Iris pigment epithelial cell (primary cell): ENCODE results near the gene KRTAP10-4.
"Not testable (repeated sequence)": the region's sequence is repeated elsewhere in the genome, so short reads cannot be mapped to it uniquely, and the experiment has no call there.

ENCODE experiments used
- DNase-seq: peaks from one replicate; pipeline ENCODE4 v3.0.0-alpha.2; 2011; ENCODE audit warnings: low read depth

The KRTAP10-4 gene

DNA sequence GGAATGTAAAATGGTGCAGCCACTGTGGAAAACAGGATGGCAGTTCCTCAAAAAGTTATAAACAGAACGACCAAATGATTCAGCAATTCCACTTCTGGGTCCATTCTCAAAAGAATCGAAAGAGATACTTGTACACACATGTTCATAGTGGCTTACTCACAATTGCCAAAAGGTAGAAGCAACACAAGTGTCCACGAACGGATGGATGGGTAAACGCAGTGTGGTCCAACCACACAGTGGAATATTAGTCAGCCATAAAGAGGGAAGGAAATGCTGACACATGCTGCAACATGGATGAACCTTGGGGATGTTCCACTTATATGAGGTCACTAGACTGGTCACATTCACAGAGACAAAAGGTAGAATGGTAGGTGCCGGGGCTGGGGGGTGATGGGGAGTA is 38.8 kb upstream of the KRTAP10-4 start:
- DNase-seq: no peak

DNA sequence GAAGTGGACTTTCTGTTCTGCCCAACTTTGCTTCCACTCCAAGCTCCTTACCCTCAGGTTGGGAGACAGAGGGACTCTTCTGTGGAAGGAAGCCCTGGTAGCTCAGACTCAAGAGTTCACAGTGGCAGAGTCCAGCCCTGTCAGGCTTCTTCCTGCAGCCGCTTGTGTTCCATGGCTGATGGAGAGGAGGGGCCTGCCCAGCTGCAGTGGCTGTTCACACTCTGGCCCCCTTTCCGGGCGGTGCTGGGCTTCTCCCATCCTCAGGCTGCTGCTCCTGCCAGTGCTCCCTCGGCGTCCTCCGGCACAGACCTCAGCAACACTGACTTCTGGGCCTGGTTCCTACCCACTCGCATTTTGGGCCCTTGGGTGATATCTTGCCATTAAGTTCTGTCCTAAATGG is 37.6 kb upstream of the KRTAP10-4 start:
- no peak for DNase-seq

DNA sequence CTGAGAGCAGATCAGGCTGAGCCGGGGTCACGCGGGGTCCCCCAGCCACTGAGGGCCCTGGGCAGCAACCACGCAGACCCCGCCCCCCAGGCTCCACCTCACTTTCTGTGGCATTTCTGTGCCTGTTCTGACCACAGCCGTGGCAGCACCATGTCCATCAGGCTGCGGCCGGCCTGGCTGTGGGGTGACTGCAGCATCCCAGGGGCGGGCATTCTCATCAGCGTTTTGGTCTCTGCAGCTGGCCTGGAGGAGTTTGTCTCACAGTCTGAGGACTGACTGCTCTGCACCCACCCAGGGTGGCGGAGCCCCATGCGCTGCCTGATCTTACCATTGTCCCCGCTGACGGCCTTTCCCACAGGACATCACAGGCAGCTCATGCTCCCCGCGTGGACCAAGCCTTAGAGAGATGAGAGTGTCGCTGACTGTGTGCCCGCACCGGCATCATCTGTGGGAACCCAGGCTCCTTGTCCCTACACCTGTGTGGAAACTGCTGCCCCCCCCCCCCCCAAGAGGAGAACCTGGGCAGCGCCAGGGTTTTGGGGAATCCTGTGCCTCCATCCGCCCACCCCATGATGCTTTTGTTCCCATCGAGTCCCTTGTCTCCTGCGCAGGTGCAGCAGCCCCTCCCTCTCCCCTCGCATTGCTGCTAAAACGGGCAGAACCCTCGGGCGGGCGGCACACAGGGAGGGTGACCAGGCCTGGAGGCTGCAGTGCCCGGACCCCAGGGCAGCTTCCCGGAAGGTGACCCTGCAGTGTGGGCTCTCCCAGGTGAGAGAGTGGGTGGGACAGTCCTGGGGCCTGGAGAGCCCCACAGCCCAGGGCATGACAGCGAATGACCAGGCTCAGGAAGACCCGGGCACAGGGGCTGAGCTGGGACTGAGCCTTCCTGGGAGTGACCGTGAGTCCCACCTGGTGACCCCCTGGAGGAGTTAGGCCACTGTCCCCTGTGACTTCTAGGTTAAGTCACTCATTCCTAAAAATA is 35.3 kb upstream of the KRTAP10-4 start:
- no peak for DNase-seq

DNA sequence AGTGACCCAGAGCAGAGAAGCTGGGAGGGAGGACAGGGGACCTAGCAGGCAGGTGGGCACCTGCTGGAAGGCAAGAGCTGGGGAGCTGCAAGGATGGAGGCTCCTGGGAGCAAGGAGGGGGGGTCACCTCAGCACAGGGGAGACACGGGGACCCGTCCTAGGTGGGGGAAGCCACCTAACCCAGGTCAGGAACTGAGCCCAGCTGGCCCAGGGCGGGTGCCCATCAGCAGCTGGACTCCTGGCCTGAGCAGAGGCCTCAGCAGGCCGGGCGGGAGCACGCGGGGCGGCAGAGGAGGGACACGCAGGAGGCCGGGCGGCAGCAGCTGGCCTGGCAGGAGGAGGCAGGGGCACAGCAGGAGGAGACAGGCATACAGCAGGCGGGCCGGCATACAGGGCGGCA is 34.5 kb upstream of the KRTAP10-4 start:
- no peak for DNase-seq

DNA sequence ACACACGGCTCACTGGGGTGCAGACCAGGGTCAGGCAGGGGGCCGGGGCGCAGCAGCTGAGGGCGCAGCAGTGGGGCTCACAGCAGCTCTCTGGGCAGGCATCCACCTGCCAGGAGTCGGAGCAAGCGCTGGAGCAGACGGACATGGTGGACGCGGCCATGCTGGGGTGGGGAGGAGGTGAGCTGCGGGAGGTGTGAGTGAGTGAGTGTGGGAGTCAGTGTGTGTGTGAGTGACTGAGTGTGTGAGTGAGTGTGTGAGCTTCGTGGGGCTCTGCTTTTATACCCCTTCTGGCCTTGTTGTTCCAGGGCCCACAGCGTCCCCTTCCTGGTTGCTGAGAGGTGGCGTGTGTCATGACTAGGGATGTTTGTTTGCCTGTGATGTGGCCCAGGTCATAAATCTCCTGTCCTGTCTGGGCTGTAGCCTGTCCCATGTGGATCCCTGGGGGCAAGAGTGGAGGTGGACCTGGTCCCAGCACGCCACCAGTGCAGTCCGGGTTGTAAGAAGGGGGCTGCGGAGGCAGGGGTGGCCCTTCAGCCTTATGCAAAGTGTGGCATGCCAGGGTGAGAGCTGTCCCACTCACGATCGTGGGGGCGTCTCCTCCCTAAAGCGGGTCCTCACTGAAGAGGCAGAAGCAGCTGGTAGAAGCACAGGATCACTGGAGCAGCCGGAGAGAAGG is 33.4 kb upstream of the KRTAP10-4 start, which contains the start of gene KRTAP10-1:
KRTAP10-1 (minus strand) TSS at position 205 of the 676 bp plus-strand sequence; CDS start at position 160, 45 bp downstream.
- DNase-seq: no peak

DNA sequence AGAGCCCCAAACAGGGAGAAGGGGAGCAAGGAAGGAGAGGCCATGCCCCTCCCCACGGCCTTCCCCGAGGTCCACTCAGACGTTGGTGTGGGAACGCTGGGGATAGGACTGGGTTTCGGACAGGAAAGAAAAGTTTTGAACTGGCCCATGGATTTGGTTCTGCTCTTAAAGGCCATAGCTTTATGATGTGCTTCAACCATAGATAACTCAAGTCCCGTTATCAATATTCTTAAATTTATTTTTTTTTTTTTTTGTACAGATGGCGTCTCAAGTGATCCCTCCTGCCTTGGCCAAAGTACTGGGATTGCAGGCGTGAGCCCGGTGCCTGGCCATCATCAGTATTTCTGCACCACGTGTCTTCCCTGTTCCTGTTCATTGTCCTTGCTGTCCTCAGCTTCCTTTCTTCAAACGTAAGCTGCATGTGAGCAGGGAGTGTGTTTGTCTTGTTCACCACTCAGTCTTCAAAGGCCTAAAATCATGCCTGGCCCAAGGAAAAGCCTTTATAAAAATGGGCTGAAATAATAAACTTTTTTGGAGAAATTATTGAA is 32.7 kb upstream of the KRTAP10-4 start:
- no peak for DNase-seq

DNA sequence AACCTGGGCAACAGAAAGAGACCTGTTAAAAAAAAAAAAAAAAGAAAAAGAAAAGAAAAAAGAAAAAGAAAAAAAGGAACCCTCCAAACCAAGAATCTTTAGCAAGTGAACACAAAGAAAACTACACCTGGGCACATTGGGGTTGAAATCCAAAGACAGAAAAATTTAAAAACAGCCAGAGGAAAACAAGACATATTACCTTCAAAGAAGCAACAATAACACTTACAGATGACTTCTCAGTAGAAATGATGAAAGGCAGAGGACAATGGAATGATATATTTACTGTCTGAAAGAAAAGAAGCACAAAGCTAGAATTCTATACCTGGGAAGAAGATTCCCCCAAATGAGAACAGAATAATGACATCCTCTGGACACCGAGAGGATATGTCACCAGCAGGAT is 30.8 kb upstream of the KRTAP10-4 start:
- no peak for DNase-seq

DNA sequence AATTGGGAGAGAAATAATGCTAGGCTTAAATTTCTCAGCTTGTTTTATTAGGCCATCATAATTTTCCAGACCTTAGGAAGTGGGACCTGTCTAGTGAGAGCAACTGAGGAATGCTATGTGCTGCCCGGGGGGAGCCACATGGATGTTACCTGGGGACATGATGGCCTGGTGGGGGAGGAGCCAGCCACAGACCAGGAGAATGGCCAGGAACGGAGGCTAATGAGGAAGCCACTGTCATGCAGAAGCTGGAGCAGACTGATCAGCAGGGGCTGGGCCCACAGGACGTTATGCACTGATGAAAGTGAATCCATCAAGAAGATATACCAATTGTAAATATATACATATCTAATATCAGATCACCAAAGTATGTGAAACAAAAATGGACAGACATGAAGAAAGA is 29.0 kb upstream of the KRTAP10-4 start:
- no peak for DNase-seq

DNA sequence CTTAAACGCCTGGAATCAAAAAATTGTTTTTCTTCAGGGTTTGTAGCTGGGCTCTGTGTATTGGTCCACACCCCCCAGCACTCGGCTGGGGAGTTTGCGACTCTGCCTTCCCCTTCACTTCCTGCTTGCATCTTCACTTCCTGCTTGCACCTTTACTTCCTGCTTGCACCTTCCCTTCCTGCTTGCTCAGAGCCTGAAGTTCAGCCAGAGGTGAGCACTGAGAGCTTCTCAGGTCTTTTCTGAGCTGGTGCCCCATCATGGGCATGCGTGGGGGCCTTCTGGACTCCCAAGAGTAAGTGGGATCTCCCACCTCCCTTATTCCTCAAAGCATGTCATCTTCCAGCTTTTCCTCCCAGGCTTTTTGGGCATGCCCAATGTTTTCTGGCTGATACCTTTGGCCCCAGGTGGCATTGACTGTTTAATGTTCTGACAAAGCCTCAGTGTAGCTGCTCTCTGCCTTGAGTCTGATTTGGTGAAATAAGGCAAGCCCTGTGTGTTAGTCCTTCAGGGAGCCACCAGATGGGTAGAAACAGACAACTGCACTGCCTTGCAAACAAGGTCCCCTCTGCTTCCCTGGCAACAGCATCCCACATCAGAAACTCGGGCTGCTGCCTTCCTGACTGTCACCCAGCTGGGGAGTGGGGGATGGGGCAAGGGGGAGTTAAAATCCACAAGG is 25.7 kb upstream of the KRTAP10-4 start:
- no peak for DNase-seq

DNA sequence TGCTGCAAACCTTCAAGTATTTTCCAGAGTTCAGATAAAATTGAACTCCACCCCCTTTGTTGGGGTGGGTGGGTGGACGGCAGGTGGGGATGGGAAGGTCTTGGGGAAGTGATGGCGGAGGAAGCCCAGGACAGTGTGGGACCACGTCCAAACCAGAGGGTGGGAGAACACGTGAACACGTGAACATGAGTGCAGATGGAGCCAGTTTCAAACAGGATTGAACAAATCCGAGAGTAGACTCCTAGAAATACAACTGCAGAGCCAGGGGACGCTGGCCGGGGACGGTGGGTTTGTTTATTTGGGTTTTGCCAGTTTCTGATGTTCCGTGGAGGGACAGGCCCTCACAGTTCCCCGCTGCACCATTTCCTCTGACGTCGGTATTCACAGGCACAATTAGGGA is 25.1 kb upstream of the KRTAP10-4 start:
- DNase-seq: no peak

DNA sequence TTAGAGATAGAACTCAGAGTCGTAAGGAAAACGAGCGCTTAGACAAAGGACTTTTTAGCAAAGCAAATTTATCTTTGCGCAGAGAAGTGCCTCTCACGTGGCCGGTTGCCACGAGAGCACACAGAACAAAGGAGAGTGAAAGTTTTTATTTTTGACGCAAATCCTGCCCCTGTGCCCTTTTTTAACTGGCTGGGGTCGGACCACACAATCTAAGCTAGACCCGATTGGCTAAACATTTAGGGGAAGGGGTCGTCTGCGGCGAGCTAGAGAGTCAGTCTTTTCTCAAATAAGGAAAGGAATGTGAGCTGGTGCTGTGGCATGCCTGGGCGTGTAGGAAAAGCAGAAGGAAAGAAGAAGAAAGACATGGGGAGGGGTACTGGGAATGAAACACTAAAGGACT is 24.6 kb upstream of the KRTAP10-4 start:
- no peak for DNase-seq

DNA sequence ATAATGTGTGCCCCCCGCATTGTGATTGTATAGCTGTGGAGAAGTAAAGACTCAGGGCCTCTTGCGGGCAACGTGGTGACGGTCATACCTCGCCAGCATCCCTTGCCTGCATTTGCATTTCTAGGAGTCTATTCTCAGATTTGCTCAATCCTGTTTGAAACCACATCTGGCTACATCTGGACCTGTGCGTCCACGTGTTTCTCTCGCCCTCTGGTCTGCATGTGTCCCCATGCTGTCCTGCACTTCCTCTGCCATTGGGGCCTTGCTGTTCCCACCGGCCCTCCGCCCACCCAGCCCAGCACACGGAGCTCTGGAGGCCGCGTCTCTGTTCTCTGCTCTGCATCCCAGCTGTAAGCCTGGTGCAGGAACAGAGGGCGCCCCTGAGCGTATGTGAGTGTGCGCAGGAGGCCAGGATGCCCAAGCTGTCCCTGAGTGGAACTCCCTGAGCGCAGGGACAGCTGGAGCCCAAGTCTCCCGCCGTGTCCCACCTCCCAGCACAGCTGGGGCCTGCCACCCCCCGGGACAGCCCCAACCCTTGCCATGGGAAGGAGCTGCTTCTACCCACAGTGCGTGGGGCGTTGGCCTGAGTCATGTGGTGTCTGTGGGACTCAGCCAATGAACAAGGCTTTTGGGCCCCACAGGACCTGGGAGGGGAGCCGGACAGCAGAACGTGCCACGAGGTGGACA is 23.9 kb upstream of the KRTAP10-4 start:
- DNase-seq: no peak

DNA sequence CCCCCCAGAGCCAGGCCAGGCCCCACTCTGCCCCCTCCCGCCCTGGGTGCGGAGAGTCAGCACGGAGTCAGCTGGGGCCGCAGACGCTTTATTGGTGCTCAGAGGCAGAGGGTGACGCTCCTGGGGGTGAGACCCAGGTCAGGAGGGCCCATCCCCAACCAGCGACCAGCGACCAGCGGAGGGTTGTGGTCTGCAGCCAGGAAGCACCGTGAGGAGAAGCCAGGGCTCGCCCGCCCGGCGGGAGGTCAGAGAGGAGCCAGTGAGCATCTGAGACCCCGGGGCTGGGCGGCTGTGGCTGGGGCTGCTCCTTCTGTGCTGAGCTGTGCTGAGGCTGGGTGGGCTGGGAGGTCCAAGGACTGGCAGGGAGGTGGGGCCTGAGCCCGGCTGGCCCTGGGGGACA is 23.2 kb upstream of the KRTAP10-4 start:
- DNase-seq: not testable (repeated sequence)

DNA sequence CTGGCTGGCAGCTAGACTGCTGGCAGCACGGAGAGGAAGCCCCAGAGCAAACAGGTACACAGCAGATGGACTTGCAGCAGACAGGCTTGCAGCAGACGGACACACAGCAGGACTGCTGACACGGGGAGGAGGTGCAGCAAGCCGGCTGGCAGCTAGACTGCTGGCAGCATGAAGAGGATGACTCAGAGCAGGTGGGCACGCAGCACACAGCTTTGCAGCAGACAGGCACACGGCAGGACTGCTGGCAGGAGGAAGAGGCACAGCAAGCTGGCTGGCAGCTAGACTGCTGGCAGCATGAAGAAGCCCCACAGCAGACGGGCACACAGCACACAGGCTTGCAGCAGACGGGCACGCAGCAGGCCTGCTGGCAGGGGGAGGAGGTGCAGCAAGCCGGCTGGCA is 22.7 kb upstream of the KRTAP10-4 start:
- DNase-seq: no peak

DNA sequence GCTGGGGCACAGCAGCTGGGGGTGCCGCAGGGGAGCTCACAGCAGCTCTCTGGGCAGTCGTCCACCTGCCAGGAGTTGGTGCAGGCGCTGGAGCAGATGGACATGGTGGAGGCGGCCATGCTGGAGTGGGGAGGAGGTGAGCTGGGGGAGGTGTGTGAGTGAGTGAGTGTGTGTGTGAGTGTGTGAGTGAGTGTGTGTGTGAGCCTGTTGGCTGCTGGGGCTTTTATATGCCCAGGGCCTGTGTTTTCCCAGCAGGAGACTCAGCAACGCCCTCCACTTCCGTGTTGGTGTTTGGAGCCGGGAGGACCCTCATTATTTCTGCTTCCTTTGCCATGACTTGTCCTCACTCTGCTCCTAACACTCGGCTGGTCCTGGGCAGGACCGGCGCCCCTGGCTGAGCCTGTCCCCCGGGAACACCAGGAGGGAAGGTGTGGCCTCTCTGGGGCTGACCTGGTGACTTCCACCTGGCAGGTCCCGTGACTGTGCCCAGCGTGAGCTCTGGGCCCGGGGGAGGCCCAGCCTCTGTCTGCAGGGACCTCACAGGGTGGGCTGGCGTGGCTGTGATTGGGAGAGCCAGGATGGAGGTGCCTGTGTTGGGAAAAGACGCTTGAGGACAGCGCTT is 22.1 kb upstream of the KRTAP10-4 start, which contains the start of gene KRTAP10-2:
KRTAP10-2 (minus strand) TSS at position 166 of the 622 bp plus-strand sequence; CDS start at position 119, 47 bp downstream.
- no peak for DNase-seq

DNA sequence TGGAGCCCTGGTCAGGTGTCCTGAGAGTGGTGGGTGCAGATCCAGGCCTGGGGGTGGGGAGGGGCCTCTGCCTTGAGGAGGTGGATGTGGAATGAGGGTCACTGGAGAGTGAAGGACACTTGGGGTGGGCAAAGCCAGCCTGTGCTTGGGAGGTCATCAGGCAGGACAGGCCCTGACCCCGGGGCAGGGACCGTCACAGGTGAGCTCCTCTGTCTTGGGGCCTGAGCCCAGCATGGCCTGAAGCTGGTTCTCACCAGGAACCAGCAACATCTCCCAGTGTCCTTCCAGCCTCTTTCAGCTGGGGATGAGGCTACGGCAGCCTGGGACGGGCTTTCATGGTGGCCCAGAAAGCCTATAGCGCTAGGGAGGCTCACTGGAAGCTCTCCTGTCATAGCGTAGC is 21.4 kb upstream of the KRTAP10-4 start:
- DNase-seq: no peak

DNA sequence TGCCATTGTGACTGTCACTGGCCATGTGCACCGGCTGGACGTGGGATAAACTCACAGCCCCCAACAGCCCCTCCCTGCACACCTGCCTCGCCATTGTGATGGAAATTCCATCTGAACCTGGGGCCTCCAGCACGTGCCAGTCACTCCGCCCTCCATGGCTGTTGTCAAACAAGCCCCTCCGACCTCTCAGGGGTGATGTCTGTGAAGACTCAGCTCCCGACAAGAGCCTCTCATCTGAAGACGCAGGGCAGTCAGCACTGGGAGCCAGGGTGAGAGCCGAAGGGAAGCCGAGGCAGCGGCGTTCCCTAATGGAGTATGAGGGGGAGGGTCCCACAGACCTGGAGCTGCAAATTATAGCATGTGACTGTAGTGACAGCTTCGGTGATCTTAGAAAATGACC is 20.8 kb upstream of the KRTAP10-4 start:
- DNase-seq: no peak

DNA sequence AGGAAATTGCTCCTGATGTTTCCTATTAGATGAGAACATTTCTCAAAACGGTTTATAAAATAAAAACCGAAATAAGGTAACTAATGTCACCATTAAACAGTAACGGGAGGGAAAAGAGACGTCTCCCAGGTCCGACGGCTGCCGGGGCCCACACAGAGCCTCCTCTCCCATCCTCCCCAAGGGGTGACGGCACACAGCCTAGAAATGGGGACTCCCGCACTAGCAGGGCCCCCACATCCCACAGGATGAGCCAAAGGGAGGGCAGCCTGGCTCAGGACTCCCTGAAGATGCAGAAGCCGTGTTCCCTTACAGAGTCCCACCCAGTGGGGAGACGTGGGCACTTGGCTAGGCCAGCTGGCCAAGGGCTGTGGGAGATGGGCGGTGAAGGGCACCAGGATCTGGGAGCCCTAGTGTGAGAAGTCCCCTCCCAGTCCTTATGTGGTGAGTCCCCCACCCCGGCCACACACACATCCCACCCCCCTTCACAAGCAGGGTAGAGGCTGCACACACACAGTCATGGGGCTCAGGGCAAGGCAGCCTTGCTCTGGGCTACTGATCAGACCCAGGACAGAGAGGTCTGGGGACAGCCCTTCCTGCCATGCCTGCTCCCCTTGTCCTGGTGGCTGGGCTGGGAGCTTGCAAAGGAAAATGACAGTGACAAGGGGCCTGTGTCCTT is 18.2 kb upstream of the KRTAP10-4 start:
- no peak for DNase-seq

DNA sequence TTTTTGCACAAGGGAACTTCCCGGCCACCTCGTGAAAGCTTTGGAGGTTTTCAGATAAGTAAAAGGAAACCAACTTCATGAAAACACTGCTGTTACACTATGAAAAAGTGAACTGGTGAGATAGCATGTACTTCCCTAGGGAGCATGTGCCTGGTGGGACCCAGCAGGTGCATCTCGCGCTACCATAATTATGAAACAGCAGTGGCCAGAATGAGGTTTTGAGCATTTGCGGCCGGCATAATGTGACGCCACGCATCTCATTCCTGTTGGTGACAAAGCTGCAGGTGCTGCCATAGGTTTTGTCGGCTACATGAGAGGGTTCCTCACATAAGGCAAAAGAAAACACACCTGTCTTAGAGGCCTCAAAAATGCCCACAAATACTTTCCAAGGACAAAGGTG is 16.6 kb upstream of the KRTAP10-4 start:
- no peak for DNase-seq

DNA sequence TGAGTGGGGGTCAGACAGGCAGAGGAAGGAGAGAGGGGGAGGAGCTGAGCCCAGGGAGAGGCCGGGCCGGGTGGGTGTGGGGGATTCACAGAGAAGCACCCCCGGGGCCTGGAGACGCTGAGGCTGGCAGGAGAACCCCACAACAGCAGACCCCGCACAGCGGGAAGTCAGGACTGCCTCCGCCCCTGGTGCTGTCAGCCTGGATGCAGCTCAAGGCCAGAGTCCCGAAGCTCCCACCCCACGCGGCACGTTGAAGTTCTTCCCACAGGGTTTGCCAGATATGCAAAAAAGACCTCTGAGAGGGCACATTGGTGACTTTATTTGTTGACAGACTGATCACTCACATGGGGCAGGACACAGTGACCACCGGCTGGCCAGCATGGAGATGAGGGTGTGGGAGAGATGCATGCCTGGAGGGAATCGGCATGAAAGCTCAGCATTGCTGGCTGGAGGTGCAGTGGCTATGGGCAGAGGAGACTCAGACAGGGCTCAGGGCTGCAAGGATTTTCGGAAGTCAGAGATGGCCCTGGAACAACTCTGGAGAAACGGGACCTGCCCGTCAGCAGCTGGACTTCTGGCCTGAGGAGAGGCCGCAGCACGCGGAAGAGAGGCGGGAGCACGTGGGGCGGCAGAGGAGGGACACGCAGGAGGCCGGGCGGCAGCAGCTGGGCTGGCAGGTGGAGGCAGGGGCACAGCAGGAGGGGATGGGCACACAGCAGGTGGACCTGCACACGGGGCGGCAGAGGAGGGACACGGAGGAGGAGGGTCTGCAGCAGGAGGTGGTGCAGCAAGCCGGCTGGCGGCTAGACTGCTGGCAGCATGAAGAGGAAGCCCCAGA is 15.8 kb upstream of the KRTAP10-4 start:
- no peak for DNase-seq
